Nephron progenitor cell (in vitro differentiated cells): ENCODE measurements around the gene OR5K4.

Experiments used
- DNase-seq: peaks from one replicate; pipeline ENCODE4 v3.0.0; 2021
- H3K27ac Mint-ChIP-seq: 2 replicates; pipeline ENCODE4 v1.8.0; 2021; ENCODE audit warnings: mild to moderate bottlenecking, moderate library complexity, mixed read lengths
- H3K27me3 Mint-ChIP-seq: 2 replicates; pipeline ENCODE4 v1.8.0; 2021; ENCODE audit warnings: mild to moderate bottlenecking, low read depth, mixed read lengths; ENCODE audit not compliant: poor library complexity
- H3K36me3 Mint-ChIP-seq: 2 replicates; pipeline ENCODE4 v1.8.0; 2021; ENCODE audit warnings: low read depth, mixed read lengths
- H3K4me1 Mint-ChIP-seq: 2 replicates; pipeline ENCODE4 v1.8.0; 2021; ENCODE audit warnings: mixed read lengths
- H3K4me3 Mint-ChIP-seq: 2 replicates; pipeline ENCODE4 v1.8.0; 2021; ENCODE audit warnings: mild to moderate bottlenecking, moderate library complexity, mixed read lengths
- H3K9me3 Mint-ChIP-seq: 2 replicates; pipeline ENCODE4 v1.8.0; 2021; ENCODE audit warnings: mild to moderate bottlenecking, moderate library complexity, mixed read lengths
- TF ChIP-seq, protein P1 (sequence below): fragments of 200-600 bp; sonication (generic); IDR thresholded peaks from 2 replicates; pipeline ENCODE4 v1.5.0; 2021; ENCODE audit warnings: antibody characterized with exemption

Gene OR5K4

DNA sequence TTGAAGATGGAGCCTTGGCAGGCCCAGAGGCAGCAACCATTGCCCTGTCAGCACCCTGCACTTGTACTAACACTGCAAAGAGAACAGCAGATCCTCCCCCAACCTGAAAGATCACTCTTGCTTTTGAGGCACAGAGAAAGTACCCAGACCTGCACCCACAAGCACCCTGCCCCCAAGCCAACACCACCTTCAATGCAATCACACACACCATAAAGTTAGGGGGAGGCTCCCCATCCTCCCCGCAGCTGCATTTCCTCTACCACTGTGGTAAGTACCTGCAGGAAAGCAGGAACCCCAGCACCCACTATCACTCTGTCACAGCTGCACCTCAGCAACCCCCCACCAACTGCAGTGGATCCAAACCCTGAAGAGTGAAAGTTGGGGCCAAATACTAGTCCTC is 48.9 kb downstream of the OR5K4 start:
- Mint-ChIP-seq H3K4me1 (no peaks in the 10 kb centered on the region), H3K9me3 (peaks cover 60% of the 10 kb centered on the region), H3K36me3 (peaks cover 5% of the 10 kb centered on the region), H3K4me3 (no peak overlapping the region), H3K27me3 (no peaks in the 10 kb centered on the region), H3K27ac (no peak overlapping the region)
- TF ChIP-seq, protein P1, sequence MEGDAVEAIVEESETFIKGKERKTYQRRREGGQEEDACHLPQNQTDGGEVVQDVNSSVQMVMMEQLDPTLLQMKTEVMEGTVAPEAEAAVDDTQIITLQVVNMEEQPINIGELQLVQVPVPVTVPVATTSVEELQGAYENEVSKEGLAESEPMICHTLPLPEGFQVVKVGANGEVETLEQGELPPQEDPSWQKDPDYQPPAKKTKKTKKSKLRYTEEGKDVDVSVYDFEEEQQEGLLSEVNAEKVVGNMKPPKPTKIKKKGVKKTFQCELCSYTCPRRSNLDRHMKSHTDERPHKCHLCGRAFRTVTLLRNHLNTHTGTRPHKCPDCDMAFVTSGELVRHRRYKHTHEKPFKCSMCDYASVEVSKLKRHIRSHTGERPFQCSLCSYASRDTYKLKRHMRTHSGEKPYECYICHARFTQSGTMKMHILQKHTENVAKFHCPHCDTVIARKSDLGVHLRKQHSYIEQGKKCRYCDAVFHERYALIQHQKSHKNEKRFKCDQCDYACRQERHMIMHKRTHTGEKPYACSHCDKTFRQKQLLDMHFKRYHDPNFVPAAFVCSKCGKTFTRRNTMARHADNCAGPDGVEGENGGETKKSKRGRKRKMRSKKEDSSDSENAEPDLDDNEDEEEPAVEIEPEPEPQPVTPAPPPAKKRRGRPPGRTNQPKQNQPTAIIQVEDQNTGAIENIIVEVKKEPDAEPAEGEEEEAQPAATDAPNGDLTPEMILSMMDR = no peak
- no peak for DNase-seq

DNA sequence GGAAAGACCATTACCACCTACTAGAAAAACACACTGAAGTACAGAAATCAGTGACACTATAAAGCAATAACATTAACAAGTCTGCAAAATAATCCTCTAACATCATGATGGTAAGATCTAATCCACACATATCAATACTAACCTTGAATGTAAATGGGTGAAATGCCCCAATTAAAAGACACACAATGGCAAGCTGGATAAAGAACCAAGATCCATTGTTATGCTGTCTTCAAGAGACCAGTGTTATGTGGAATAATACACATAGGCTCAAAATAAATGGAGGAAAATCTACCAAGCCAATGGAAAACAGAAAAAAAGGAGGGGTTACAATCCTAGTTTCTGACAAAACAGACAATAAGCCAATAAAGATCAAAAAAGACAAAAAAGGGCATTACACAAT is 50.4 kb downstream of the OR5K4 start:
- H3K4me1 Mint-ChIP-seq = no peaks in the 10 kb centered on the region
- no peak overlapping the region for H3K27ac Mint-ChIP-seq
- H3K4me3 Mint-ChIP-seq = no peak overlapping the region
- peaks cover 58% of the 10 kb centered on the region for H3K9me3 Mint-ChIP-seq
- no peaks in the 10 kb centered on the region for H3K27me3 Mint-ChIP-seq
- peaks cover 5% of the 10 kb centered on the region for H3K36me3 Mint-ChIP-seq
- DNase-seq = no peak
- TF ChIP-seq, protein P1 = no peak
